Pancreas (tissue), 10 donors: Measurements from ENCODE around the gene RPL7A. TPM values are rescaled to one million over a fixed set of nuclear protein-coding genes. Genes with fewer than 3 reads are reported as not detected.
"Not testable (repeated sequence)": the region's sequence is repeated elsewhere in the genome, so short reads cannot be mapped to it uniquely, and the experiment has no call there.

Experiments used
- ATAC-seq, 4 donors: fragments of 200-7000 bp; cut with Tn5 transposase; one replicate each; pipeline versions ENCODE4 v1.8.0 to v1.9.1; 2020; ENCODE audit warnings: mild to moderate bottlenecking in 4 of 4, moderate library complexity in 4 of 4
- DNase-seq, 6 donors: peaks; one replicate each; pipeline ENCODE4 v3.0.0-alpha.2; 2020
- FAIRE-seq: peaks from 2 replicates; lab custom pipeline; 2012; peaks lifted over from hg19 to GRCh38; lab: Jason Lieb, UNC
- H3K27ac ChIP-seq, 4 donors: fragments of 200-600 bp; sonication (generic); 1 replicate in 3 of 4; 2 replicates in 1 of 4; pipeline versions ENCODE4 v1.5.0 to v1.8.0; 2020
- H3K27me3 ChIP-seq, 4 donors: fragments of 200-600 bp; one replicate each; pipeline ENCODE4 v1.8.0; 2021
- H3K36me3 ChIP-seq, 3 donors: fragments of 200-600 bp; sonication (generic) in 1 of 3; one replicate each; pipeline versions ENCODE4 v1.5.0 to v1.8.0; 2020 to 2021
- H3K4me1 ChIP-seq, 3 donors: fragments of 200-600 bp; one replicate each; pipeline ENCODE4 v1.8.0; 2021
- H3K4me3 ChIP-seq, 4 donors: fragments of 200-600 bp; sonication (generic) in 2 of 4; one replicate each; pipeline versions ENCODE4 v1.5.0 to v1.8.0; 2020 to 2021
- H3K9me3 ChIP-seq, 4 donors: fragments of 200-600 bp; one replicate each; pipeline ENCODE4 v1.8.0; 2021
- WGBS, 2 donors: extraction: QIAGEN DNeasy Blood & Tissue Kit; methylation state at CpG; one replicate each; pipeline ENCODE4 v1.1.7; 2013; 5-methylcytosine and 5-hydroxymethylcytosine counted together
- intact Hi-C, 3 donors: fragments of 100-400 bp; cut with DNase I; formaldehyde crosslinking; loops; one replicate each; pipeline versions ENCODE4 v1.11.1 to v1.14.2; 2022
- polyA plus RNA-seq, 2 donors: library from polyadenylated mRNA; stranded (reverse); fragments of 200-250 nt; gene quantifications; one replicate each; pipeline ENCODE4 v1.2.3, GENCODE V29; 2013
- total RNA-seq, 6 donors: library from RNA; stranded (reverse); fragmentation: NEBNext Ultra II Directional in 4 of 6; extraction: Animal tissue kit (Norgen Biotek cat#: 25700) in 4 of 6; gene quantifications; one replicate each; pipeline versions ENCODE4 v1.2.1 to v1.2.4, GENCODE V29; 2021 to 2023
- TF ChIP-seq, protein P1 (sequence below), 4 donors: fragments of 200-600 bp; sonication (generic) in 3 of 4; IDR thresholded peaks; one replicate each; pipeline versions ENCODE4 v1.5.0 to v1.8.0; 2021; ENCODE audit warnings: antibody characterized with exemption in 4 of 4
- donor health status: healthy with polysubstance abuse.
- donor health status: DM: no; HTN: no; CAD: no; lungs with moderate emphysema.
- donor health status: DM: no; HTN: no; CAD: no.
- donor health status: control.
- donor health status: control.
- donor health status: Bipolar disorder and iron deficiency.
- donor health status: DM: yes; HTN: yes; CAD: no.
- donor health status: DM: no; HTN: no; CAD: no.
- donor health status: DM: no; HTN: no; CAD: no.
- donor health status: DM: yes; HTN: yes; CAD: no.

Gene RPL7A
- total and polyA plus RNA-seq, 8 donors: 1,234 to 2,140 (median 1,834) TPM

- FAIRE-seq (no peak), DNase-seq (no peak), ATAC-seq (no peak)
- H3K36me3 ChIP-seq: no peaks in the 10 kb centered on the region
- H3K4me3 ChIP-seq: no peak overlapping the region
- H3K27ac ChIP-seq: no peak overlapping the region
- no peaks in the 10 kb centered on the region for H3K9me3 ChIP-seq
- no peaks in the 10 kb centered on the region for H3K4me1 ChIP-seq
- WGBS, 2 donors: 58 to 65% methylated on average over 16 of the region's 16 CpGs
- intact Hi-C loops: no loop called here
- H3K27me3 ChIP-seq: no peaks in the 10 kb centered on the region
- TF ChIP-seq, protein P1, sequence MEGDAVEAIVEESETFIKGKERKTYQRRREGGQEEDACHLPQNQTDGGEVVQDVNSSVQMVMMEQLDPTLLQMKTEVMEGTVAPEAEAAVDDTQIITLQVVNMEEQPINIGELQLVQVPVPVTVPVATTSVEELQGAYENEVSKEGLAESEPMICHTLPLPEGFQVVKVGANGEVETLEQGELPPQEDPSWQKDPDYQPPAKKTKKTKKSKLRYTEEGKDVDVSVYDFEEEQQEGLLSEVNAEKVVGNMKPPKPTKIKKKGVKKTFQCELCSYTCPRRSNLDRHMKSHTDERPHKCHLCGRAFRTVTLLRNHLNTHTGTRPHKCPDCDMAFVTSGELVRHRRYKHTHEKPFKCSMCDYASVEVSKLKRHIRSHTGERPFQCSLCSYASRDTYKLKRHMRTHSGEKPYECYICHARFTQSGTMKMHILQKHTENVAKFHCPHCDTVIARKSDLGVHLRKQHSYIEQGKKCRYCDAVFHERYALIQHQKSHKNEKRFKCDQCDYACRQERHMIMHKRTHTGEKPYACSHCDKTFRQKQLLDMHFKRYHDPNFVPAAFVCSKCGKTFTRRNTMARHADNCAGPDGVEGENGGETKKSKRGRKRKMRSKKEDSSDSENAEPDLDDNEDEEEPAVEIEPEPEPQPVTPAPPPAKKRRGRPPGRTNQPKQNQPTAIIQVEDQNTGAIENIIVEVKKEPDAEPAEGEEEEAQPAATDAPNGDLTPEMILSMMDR (IDR thresholded peaks at IDR 0.05): no peak
These were observed 40.7 kb upstream of the RPL7A start for GRCh38 chr9:133307301-133307700.

DNA sequence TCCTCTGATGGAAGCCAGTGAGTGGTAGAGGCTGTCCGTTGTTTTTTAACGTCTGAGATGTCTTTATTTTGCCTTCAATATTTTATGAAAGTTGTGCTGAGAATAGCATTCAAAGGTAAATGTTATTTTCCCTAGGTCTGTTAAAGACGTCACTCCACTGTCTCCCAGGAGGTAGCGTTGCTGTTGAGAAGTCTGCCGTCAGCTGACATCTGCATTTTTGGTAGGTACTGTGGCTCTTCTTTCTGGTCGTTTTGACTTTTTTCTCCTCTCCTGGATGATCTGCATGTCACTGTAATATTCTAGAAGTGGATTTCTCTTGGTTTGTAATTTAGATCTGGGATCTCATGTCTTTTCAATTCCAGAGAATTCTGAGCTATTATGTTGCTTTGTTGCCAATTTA, 38.4 kb upstream of the RPL7A start:
- intact Hi-C loops: no loop called here
- no peak for ATAC-seq
- Histone ChIP-seq H3K4me1 (no peaks in the 10 kb centered on the region), H3K36me3 (no peaks in the 10 kb centered on the region), H3K27me3 (no peaks in the 10 kb centered on the region), H3K27ac (no peak overlapping the region), H3K9me3 (no peaks in the 10 kb centered on the region), H3K4me3 (no peak overlapping the region)
- FAIRE-seq: no peak
- DNase-seq: no peak
- TF ChIP-seq, protein P1 (IDR thresholded peaks at IDR 0.05): no peak
- 65 to 70% methylated on average over 6 of the region's 6 CpGs for whole genome bisulfite sequencing, 2 donors

- H3K36me3 ChIP-seq: no peaks in the 10 kb centered on the region
- no peaks in the 10 kb centered on the region for H3K27me3 ChIP-seq
- H3K9me3 ChIP-seq: no peaks in the 10 kb centered on the region
- H3K4me3 ChIP-seq: no peak overlapping the region
- no peak overlapping the region for H3K27ac ChIP-seq
- no peaks in the 10 kb centered on the region for H3K4me1 ChIP-seq
- no peak for FAIRE-seq
- no peak for ATAC-seq
- intact Hi-C loops: no loop called here
- DNase-seq: no peak
- WGBS, 2 donors: 64 to 68% methylated on average over 2 of the region's 2 CpGs
- TF ChIP-seq, protein P1 (IDR thresholded peaks at IDR 0.05): no peak
These were observed 32.0 kb upstream of the RPL7A start for GRCh38 chr9:133315997-133316396.

DNA sequence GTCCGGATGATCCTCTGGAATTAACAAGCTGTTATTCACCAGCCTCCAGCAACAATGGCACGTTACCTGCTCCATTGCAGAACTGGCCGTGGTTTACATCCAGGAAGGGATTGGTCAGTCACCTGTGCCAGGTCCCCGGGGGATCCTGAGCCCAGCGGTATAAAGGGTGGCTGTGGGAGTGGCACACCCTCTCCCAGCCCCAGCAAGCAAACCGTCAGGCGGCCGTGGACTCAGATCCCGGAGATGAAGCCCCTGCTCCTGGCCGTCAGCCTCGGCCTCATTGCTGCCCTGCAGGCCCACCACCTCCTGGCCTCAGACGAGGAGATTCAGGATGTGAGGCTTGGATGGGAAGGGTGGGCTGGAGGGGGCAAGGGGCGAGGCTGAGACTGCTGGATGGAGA, 30.5 kb upstream of the RPL7A start:
- H3K27ac ChIP-seq, intact Hi-C loops, H3K4me3 ChIP-seq, DNase-seq, H3K4me1 ChIP-seq, H3K27me3 ChIP-seq, H3K9me3 ChIP-seq, H3K36me3 ChIP-seq, ATAC-seq, FAIRE-seq: not testable (repeated sequence)
- WGBS, 2 donors: 66 to 69% methylated on average over 13 of the region's 13 CpGs

GRCh38 chr9:133320421-133320881, 27.6 kb upstream of the RPL7A start:
- TF ChIP-seq, protein P1 (IDR thresholded peaks at IDR 0.05): no peak
- DNase-seq: no peak
- no peak overlapping the region for H3K27ac ChIP-seq
- intact Hi-C loops: no loop called here
- no peak for ATAC-seq
- H3K9me3 ChIP-seq: no peaks in the 10 kb centered on the region
- no peaks in the 10 kb centered on the region for H3K27me3 ChIP-seq
- H3K4me1 ChIP-seq: no peaks in the 10 kb centered on the region
- no peaks in the 10 kb centered on the region for H3K36me3 ChIP-seq
- WGBS, 2 donors: 76 to 78% methylated on average over 13 of the region's 13 CpGs
- no peak overlapping the region for H3K4me3 ChIP-seq
- no peak for FAIRE-seq
